ENCODE results near the gene RASGEF1B.

RASGEF1B gene
- 29.1 to 158 reads per million in 2 donors for total RNA-seq

DNA sequence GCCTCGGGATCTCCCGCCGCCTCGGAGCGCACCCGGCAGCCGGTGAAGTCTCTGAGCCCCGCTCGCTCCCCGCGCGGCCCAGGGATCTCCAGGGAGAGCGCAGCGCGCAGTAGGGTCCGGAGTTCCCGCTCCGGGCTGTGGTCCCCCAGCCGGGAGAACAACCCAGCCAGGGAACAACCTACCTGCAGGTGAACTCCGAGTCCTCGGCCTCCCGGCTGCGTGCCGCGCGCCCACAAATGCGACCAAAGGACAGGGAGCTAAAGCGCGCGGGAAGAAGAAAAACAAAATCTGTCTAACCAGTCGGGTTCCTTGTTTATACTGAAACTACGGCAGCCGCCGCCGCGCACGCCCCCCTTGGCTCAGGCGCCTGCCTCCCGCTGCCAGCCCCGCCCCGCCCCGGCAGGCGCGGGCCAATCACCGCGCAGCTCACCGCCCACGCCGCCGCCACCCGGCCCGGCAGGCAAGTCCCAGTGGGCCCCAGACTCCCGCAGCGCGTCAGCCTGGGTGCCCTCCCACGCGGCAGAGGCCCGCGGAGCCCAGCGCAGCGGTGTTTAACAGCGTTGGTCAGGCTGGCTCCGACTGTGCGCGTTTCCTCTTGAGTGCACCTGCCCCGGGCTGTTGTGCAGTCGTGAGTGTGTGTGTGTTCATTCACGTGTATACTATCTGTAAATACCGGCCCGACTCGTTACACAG is at the start of gene RASGEF1B:
RASGEF1B (minus strand) TSS at position 320 of the 693 bp plus-strand sequence. CDS start 12,399 bp downstream, outside the sequence.
- DNase-seq, result peak; percentile 81 to 96 (median 89)

DNA sequence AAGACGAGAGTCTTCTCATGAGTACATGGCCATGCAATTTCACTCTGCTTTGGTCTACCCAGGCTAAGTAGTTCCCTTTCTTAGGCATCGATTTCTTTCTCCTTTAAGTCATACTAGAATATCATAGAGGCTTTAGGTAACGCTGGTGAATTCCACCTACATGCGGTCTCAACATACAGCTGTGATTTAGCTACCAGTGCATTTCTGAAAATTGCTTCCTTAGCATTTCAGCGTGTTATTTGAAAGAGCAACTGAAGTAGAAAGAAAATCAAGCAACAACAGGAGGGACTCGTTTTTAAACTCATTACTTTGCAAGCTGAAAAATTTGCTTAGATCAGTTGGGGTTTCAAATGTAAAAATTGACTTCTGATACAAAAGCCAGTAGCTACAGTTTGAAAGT is 48.1 kb upstream of the RASGEF1B start:
- DNase-seq, result no peak

DNA sequence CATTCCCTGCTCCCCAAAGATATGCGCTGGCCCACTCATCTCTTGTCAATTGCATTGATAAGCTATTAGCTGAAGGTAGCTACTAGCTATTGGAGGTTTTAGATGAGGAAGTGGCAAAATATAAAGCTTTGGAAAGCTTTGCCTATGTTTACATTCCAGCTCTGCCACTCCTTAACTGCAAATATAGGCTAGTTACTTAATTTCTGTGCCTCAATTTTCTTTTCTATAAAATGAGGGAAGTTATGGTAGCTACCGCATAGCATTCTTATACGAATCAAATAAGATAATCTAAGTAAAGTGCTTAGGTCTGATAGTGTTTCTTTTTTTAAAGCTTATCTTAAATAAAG is 47.7 kb upstream of the RASGEF1B start:
- DNase-seq, result no peak

- DNase-seq, result no peak
Observed at GRCh38 chr4:81518762-81519426, 47.2 kb upstream of the RASGEF1B start.

- no peak for DNase-seq
Observed at GRCh38 chr4:81516241-81516640, 44.5 kb upstream of the RASGEF1B start.

GRCh38 chr4:81512757-81513501 is 41.2 kb upstream of the RASGEF1B start:
- DNase-seq, result no peak

GRCh38 chr4:81512001-81512756 is 40.5 kb upstream of the RASGEF1B start:
- DNase-seq, result no peak

DNA sequence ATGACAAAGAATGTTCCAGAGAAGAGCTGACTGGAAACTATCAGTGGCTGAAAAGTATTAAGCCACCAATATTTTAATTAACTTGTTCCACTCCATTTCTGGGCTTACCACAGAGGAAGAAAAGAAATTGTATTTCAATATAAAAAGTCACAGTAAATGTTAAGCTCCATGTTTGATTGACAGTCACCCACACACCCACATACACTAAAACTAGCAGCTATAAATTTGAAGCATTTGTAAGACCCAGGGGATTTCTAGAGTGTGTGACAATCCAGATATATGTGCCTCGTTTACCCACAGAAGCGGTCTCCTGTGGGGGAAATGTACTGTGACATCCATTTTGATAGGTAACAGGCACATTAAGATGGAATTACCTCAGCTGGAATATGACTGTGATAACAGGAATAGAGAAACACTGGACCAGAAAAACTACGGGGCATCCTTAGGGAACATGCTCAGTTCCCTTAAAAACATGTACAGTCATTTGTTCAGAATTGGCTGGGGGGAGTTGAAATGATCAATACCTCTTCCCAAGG is 39.0 kb upstream of the RASGEF1B start:
- no peak for DNase-seq

GRCh38 chr4:81509822-81510221 is 38.1 kb upstream of the RASGEF1B start:
- no peak for DNase-seq

DNA sequence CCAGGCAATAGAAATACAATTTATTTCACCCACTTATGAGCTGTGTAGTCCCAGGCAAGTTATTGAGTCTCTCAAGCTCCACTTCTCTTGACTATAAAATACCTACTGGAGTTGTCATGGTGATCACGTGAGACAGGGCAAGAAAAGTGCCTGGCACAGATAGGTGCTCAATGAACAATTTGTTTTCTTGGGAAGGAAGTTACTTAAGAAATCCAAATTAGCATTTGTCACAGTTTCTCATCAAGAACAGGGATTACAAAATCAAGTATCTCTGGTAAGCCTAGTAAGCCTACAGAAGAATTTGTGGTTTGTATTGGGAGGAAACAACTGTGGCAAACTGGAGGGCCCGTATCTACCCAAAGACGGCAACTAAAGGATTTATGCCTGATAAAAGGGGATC is 37.5 kb upstream of the RASGEF1B start:
- DNase-seq, result no peak

GRCh38 chr4:81508411-81509185 is 36.9 kb upstream of the RASGEF1B start:
- DNase-seq, result no peak

DNA sequence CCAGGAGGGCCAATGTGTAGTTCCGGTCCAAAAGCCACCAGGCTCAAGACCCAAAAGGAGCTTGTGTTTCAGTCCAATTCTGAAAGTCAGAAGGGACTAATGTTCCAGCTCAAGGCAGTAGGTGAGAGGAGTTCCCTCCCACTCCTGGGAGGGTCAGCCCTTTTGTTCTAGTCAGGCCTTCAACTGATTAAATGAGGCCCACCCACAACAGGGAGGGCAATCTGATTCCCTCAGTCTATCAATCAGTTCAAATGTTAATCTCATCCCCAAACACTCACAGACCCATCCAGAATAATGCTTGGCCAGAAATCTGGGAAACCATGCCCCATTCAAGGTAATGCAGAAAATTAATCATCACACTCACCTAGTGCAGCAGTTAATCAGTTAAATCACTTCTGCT is 35.8 kb upstream of the RASGEF1B start:
- DNase-seq, result no peak

DNA sequence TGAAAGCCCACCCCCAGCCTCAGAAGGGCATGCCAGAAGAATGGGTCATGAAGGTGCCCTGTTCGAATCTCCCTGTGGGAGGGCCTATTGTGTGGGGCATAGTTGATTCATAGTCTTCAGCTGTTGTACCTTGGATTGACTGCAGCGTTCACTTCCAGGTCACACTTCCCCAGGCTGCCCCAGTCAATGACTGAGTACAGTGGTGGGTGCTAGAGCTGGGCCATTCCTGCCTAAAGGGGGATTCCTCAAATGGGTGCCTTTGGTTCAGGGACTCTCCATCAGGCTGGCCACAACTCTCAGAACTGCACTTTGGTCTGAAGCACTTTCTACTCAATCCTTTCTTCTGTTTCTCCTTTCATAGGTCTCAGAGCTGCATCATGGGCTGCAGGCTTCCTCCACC is 35.0 kb upstream of the RASGEF1B start:
- no peak for DNase-seq

DNA sequence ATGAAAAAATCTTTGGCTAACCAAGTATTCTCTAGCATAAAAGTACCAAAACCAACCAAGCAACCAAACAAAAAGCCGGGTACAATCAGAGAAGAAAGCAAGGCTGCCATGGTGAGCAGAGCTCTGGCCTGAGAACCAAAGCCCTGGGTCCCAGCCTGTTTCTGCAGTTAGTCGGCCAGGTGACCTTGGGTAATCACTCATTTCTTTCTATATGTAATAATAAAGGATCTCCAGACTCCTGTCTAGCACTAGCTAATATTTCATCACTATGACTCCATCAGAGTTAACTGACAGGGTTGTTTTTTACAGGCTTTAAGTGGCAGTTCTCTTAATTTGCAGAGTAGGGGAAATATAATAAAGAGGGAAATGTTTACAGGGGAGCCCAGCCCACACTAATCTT is 34.0 kb upstream of the RASGEF1B start:
- DNase-seq, result no peak

DNA sequence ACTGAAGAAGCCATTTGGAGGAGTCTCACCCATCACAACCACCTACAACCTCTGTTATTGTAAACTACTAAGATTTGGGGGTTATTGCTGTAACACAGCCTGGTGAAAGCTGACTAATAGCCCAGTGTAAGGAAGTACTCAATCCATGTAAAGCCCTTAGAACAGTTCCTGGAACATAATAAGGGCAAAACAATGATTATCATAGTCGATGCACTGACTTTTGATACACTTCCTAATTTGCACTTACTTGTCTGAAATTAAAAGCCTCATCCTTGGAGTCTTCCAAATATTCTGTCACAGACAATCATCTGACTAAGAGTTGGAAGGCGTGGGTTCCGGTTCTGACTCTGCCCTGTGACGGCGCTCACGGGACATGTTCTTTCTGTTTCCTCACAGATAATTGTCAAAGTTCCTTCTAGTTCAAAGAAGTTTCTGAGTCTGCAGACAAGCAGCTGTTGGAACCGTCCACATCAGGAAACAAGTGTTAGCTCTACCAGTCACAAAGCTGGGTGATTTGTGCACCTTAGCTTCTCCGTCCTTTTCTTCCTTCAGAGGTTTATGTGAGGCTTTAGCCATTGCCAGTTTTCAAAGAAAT is 33.4 kb upstream of the RASGEF1B start:
- peak in 4 of 5 experiments; percentile 38 to 50 (median 46) for DNase-seq

DNA sequence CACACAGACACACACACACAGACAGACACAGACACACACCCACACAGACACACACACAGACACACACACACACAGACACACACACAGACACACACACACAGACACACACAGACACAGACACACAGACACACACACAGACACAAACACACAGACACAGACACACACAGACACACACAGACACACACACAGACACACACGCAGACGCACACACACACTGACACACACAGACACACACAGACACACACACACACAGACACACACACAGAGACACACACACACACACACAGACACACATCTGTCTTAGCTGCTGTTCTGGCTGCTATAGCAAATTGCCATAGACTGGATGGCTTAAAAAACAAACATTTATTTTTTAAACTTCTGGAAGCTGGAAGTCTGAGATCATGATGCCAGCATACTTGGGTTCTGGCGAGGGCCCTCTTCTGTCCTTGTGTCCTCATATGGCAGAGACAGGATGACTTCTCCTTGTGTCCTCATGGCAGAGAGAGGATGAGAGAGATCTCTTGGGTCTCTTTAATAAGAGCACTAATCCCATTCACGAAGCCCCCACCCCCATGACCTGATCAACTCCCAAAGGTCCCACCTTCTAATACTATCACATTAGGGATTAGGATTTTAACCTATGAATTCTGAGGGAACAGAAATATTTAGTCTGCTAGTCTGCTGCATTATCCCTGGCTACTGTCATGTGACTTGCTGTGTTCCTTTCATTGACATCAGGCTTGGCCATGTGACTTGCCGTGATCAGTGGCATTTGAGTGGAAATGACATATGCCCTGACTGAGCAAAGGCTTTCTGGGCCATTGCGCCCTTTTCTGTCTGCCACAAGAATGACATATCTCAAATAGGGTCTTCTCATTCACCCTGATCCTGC is 32.7 kb upstream of the RASGEF1B start:
- no peak for DNase-seq

GRCh38 chr4:81503586-81503985 is 31.9 kb upstream of the RASGEF1B start:
- no peak for DNase-seq

- no peak for DNase-seq
Observed at GRCh38 chr4:81502564-81502963, 30.9 kb upstream of the RASGEF1B start.

- DNase-seq, result no peak
Observed at GRCh38 chr4:81499840-81500239, 28.1 kb upstream of the RASGEF1B start.

- DNase-seq, result no peak
Observed at GRCh38 chr4:81498551-81499099, 26.9 kb upstream of the RASGEF1B start.

Data from T-helper 2 cell (primary cell).